Head of caudate nucleus (tissue), 42 donors: ENCODE measurements around the gene CTNNA2.
"Not testable (repeated sequence)": the region's sequence is repeated elsewhere in the genome, so short reads cannot be mapped to it uniquely, and the experiment has no call there.

Experiments
- DNase-seq, 42 donors: peaks; one replicate each; pipeline versions ENCODE4 v3.0.0 to v3.0.0-alpha.2; 2020 to 2021; ENCODE audit warnings: mixed read lengths in 7 of 42
- intact Hi-C: fragments of 100-400 bp; cut with DNase I; formaldehyde crosslinking; loops from one replicate; pipeline ENCODE4 v1.15.0; 2022

Gene CTNNA2

GRCh38 chr2:80169811-80170594, 657.2 kb downstream of the CTNNA2 start:
- intact Hi-C loops: no loop called here
- no peak for DNase-seq

- intact Hi-C loops: no loop called here
- no peak for DNase-seq
Measured at GRCh38 chr2:80185091-80185490, 672.2 kb downstream of the CTNNA2 start.

GRCh38 chr2:80186262-80186661, 673.4 kb downstream of the CTNNA2 start:
- DNase-seq: no peak
- intact Hi-C loops: no loop called here

GRCh38 chr2:80187156-80187555, 674.3 kb downstream of the CTNNA2 start:
- no peak for DNase-seq
- intact Hi-C loops: no loop called here

GRCh38 chr2:80190166-80190565, 677.3 kb downstream of the CTNNA2 start:
- intact Hi-C loops: no loop called here
- no peak for DNase-seq

- intact Hi-C loops: no loop called here
- DNase-seq: no peak
Measured at GRCh38 chr2:80193566-80193965, 680.7 kb downstream of the CTNNA2 start.

GRCh38 chr2:80195034-80195433, 682.2 kb downstream of the CTNNA2 start:
- intact Hi-C loops: no loop called here
- no peak for DNase-seq

GRCh38 chr2:80198042-80198441, 685.2 kb downstream of the CTNNA2 start:
- intact Hi-C loops: no loop called here
- no peak for DNase-seq

- no peak for DNase-seq
- intact Hi-C loops: no loop called here
Measured at GRCh38 chr2:80199504-80199903, 686.7 kb downstream of the CTNNA2 start.

- intact Hi-C loops, DNase-seq: not testable (repeated sequence)
Measured at GRCh38 chr2:80203929-80204328, 691.1 kb downstream of the CTNNA2 start.

GRCh38 chr2:80205498-80205897, 692.6 kb downstream of the CTNNA2 start:
- no peak for DNase-seq
- intact Hi-C loops: no loop called here

GRCh38 chr2:80209458-80209857, 696.6 kb downstream of the CTNNA2 start:
- intact Hi-C loops: no loop called here

GRCh38 chr2:80217446-80217845, 704.6 kb downstream of the CTNNA2 start:
- DNase-seq: no peak
- intact Hi-C loops: no loop called here

More at GRCh38 chr2:80209458-80209857, 696.6 kb downstream of the CTNNA2 start:
- no peak for DNase-seq

GRCh38 chr2:80222644-80223043, 709.8 kb downstream of the CTNNA2 start:
- intact Hi-C loops: no loop called here
- DNase-seq: no peak

GRCh38 chr2:80231421-80231820, 718.6 kb downstream of the CTNNA2 start:
- intact Hi-C loops: no loop called here
- DNase-seq: no peak

GRCh38 chr2:80233333-80233732, 720.5 kb downstream of the CTNNA2 start:
- intact Hi-C loops: no loop called here
- DNase-seq: no peak

- DNase-seq: peak in 41 of 42 donors; percentile 35 to 89 (median 70)
Measured at GRCh38 chr2:80238692-80239469, 726.0 kb downstream of the CTNNA2 start.

GRCh38 chr2:80242355-80242910, 729.6 kb downstream of the CTNNA2 start:
- intact Hi-C loops: no loop called here
- no peak for DNase-seq

More at GRCh38 chr2:80238692-80239469, 726.0 kb downstream of the CTNNA2 start:
- intact Hi-C loops: no loop called here

- intact Hi-C loops: no loop called here
- no peak for DNase-seq
Measured at GRCh38 chr2:80244905-80245584, 732.2 kb downstream of the CTNNA2 start.

GRCh38 chr2:80246534-80246933, 733.7 kb downstream of the CTNNA2 start:
- intact Hi-C loops: no loop called here
- DNase-seq: no peak
